PC-9 (cell line): ENCODE results near the gene FHIP2A.

Source experiments
- EZH2 ChIP-seq: fragments of 200-600 bp; sonication (generic); IDR thresholded peaks from 2 replicates; pipeline ENCODE4 v1.8.0; 2017; ENCODE audit warnings: antibody characterized with exemption, low read depth
- TF ChIP-seq, protein P1 (sequence below): fragments of 200-600 bp; sonication (generic); conservative IDR thresholded peaks from 2 replicates; pipeline ENCODE4 v1.6.1; 2017; ENCODE audit warnings: mixed run types, antibody characterized with exemption, mild to moderate bottlenecking, moderate library complexity

DNA sequence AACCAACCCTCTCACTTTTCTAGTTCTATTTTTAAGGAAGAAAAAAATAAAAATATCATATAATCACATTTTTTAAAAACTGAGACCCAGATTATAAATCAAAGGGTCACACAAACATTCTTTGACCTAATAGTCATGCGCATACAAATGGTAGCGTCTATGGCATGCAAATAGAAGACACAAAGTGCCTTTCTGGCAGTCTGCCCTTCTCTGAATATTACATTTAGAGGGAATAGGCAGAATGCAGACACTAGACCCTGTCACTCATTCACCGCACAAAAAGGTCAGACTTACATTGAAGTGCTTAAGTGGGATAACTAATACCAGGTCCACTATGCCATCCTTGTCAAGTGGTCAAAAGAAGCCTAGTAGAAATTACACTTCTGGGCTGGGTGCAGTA lies 26.5 kb upstream of the FHIP2A start:
- TF ChIP-seq, protein P1, sequence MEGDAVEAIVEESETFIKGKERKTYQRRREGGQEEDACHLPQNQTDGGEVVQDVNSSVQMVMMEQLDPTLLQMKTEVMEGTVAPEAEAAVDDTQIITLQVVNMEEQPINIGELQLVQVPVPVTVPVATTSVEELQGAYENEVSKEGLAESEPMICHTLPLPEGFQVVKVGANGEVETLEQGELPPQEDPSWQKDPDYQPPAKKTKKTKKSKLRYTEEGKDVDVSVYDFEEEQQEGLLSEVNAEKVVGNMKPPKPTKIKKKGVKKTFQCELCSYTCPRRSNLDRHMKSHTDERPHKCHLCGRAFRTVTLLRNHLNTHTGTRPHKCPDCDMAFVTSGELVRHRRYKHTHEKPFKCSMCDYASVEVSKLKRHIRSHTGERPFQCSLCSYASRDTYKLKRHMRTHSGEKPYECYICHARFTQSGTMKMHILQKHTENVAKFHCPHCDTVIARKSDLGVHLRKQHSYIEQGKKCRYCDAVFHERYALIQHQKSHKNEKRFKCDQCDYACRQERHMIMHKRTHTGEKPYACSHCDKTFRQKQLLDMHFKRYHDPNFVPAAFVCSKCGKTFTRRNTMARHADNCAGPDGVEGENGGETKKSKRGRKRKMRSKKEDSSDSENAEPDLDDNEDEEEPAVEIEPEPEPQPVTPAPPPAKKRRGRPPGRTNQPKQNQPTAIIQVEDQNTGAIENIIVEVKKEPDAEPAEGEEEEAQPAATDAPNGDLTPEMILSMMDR, result no peak
- TF ChIP-seq EZH2, result no peak
